Panc1 (cell line): Measurements from ENCODE around the gene PRSS50. TPM values are rescaled to one million over a fixed set of nuclear protein-coding genes. Genes with fewer than 3 reads are reported as not detected.

Source experiments
- ATAC-seq: fragments of 200-7000 bp; cut with Tn5 transposase; 2 replicates; pipeline ENCODE4 v1.9.1; 2020; ENCODE audit warnings: mild to moderate bottlenecking, moderate library complexity
- BruUV-seq: library from RNA; stranded (reverse); fragments of 400-500 nt; replicated peaks from 2 replicates; lab custom pipeline; 2021; lab: Mats Ljungman, UMichigan
- CTCF ChIA-PET: fragments of 300-600 bp; sonication (Branson Sonifier 250); formaldehyde crosslinking; loops from one replicate; lab custom pipeline; 2022; ENCODE audit warnings: antibody characterized with exemption; lab: Charles Lee
- POLR2A ChIA-PET: fragments of 300-600 bp; sonication (Branson Sonifier 250); formaldehyde crosslinking; loops from one replicate; lab custom pipeline; 2022; ENCODE audit warnings: antibody characterized with exemption; lab: Charles Lee
- DNase-seq: peaks from one replicate; pipeline ENCODE4 v3.0.0-alpha.2; 2010; ENCODE audit warnings: low read depth, low spot score
- H3K27ac ChIP-seq: 2 replicates; pipeline ENCODE4 v1.5.1; 2011; ENCODE audit warnings: mild to moderate bottlenecking, low read length, inconsistent platforms
- H3K27me3 ChIP-seq: fragments of 200-500 bp; sonication (Bioruptor generic); 2 replicates; pipeline ENCODE4 v1.6.0; 2014; ENCODE audit warnings: low read length, inconsistent platforms; ENCODE audit not compliant: control insufficient read depth, insufficient read depth
- H3K36me3 ChIP-seq: fragments of 200-500 bp; sonication (Bioruptor generic); 2 replicates; pipeline ENCODE4 v1.5.1; 2014; ENCODE audit warnings: inconsistent platforms, mild to moderate bottlenecking, low read length, moderate library complexity; ENCODE audit not compliant: control insufficient read depth, insufficient read depth
- H3K4me1 ChIP-seq: 2 replicates; pipeline ENCODE4 v1.5.1; 2011; ENCODE audit warnings: inconsistent platforms, mild to moderate bottlenecking, low read length, moderate library complexity; ENCODE audit not compliant: control insufficient read depth, insufficient read depth
- H3K4me3 ChIP-seq, 2 experiments: 2 replicates each; pipeline ENCODE4 v1.5.1; 2011 to 2012; ENCODE audit warnings: low read depth in 2 of 2, low read length in 2 of 2, mild to moderate bottlenecking in 2 of 2, inconsistent platforms in 1 of 2, moderate library complexity in 1 of 2
- H3K9me3 ChIP-seq: fragments of 200-500 bp; sonication (Bioruptor generic); 2 replicates; pipeline ENCODE4 v1.5.1; 2014; ENCODE audit warnings: low read depth, mild to moderate bottlenecking, inconsistent platforms, low read length, moderate library complexity; ENCODE audit not compliant: control insufficient read depth, insufficient read depth
- POLR2AphosphoS5 ChIP-seq: IDR thresholded peaks from 2 replicates; pipeline ENCODE4 v1.6.1; 2012; ENCODE audit warnings: mild to moderate bottlenecking, low read depth, low read length, moderate library complexity
- SIN3A ChIP-seq: IDR thresholded peaks from 2 replicates; pipeline ENCODE4 v1.6.1; 2012; ENCODE audit warnings: low read depth, mild to moderate bottlenecking, low read length, moderate library complexity, borderline replicate concordance; ENCODE audit not compliant: insufficient read depth
- TCF7L2 ChIP-seq: IDR thresholded peaks from 2 replicates; pipeline ENCODE4 v1.6.1; 2011; ENCODE audit warnings: mild to moderate bottlenecking, low read depth, low read length, inconsistent platforms
- in situ Hi-C: cut with HindIII; loops from 2 replicates; pipeline ENCODE4 v1.10.0; 2016; ENCODE audit warnings: low sequenced_read_pairs, low pct_unique_long_range_greater_than_20kb
- intact Hi-C: fragments of 100-400 bp; cut with micrococcal nuclease; formaldehyde crosslinking; loops from one replicate; pipeline ENCODE4 v1.10.0; 2022; ENCODE audit not compliant: unreplicated experiment
- total RNA-seq: library from RNA; stranded (reverse); gene quantifications from one replicate; pipeline ENCODE4 v1.2.1, GENCODE V29; 2021; ENCODE audit not compliant: unreplicated experiment
- TF ChIP-seq, protein P1 (sequence below), 2 experiments: IDR thresholded peaks; 2 replicates each; pipeline ENCODE4 v1.6.1; 2011 to 2012; ENCODE audit warnings: low read depth in 2 of 2, control low read depth in 1 of 2, low read length in 1 of 2, mild to moderate bottlenecking in 1 of 2, moderate library complexity in 1 of 2; ENCODE audit not compliant: insufficient read depth in 1 of 2

The PRSS50 gene
- total RNA-seq, 1 experiment from 2014 or later = 0.13 TPM

DNA sequence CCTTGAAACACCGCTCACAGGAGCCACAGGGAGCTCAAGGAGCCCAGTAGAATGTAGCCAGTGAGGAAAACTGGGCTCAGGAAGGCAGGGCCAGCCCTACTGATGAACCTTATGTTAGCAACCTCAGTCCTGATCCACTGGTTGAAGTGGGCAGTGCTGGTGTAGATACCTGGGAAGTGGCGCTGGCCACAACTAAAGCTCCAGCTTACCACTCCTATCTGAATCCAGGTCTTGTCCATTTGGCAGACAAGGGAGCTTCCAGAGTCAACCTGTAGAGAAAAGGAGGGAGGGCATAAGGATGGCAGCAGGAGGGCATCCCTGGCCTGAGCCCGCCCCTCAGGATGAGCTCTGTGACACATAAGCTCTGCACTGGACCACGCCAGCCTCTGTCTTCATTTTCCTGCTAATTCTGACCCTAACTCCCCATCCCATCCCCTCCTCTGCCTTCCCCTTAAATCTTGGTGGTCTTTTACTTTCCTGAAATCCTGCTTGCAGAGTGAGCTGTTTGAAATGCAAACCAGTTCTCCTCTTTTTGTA lies 2.1 kb upstream of the PRSS50 start:
- H3K4me1 ChIP-seq = no peaks in the 10 kb centered on the region
- no peaks in the 10 kb centered on the region for H3K9me3 ChIP-seq
- TF ChIP-seq, protein P1, sequence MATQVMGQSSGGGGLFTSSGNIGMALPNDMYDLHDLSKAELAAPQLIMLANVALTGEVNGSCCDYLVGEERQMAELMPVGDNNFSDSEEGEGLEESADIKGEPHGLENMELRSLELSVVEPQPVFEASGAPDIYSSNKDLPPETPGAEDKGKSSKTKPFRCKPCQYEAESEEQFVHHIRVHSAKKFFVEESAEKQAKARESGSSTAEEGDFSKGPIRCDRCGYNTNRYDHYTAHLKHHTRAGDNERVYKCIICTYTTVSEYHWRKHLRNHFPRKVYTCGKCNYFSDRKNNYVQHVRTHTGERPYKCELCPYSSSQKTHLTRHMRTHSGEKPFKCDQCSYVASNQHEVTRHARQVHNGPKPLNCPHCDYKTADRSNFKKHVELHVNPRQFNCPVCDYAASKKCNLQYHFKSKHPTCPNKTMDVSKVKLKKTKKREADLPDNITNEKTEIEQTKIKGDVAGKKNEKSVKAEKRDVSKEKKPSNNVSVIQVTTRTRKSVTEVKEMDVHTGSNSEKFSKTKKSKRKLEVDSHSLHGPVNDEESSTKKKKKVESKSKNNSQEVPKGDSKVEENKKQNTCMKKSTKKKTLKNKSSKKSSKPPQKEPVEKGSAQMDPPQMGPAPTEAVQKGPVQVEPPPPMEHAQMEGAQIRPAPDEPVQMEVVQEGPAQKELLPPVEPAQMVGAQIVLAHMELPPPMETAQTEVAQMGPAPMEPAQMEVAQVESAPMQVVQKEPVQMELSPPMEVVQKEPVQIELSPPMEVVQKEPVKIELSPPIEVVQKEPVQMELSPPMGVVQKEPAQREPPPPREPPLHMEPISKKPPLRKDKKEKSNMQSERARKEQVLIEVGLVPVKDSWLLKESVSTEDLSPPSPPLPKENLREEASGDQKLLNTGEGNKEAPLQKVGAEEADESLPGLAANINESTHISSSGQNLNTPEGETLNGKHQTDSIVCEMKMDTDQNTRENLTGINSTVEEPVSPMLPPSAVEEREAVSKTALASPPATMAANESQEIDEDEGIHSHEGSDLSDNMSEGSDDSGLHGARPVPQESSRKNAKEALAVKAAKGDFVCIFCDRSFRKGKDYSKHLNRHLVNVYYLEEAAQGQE (IDR thresholded peaks at IDR 0.05; ENCODE audit: insufficient read depth in 1 of 2, low read depth in 2 of 2, low read length in 1 of 2) = no peak
- TF ChIP-seq SIN3A (no peak), POLR2AphosphoS5 (no peak)
- no TSS peak for BruUV-seq
- no peak overlapping the region for H3K4me3 ChIP-seq
- ChIA-PET CTCF (no interaction called here), POLR2A (no interaction called here)
- DNase-seq = no peak
- ATAC-seq = no peak
- in situ Hi-C loops = no loop called here
- no peaks in the 10 kb centered on the region for H3K27me3 ChIP-seq
- H3K27ac ChIP-seq = no peak overlapping the region
- no peaks in the 10 kb centered on the region for H3K36me3 ChIP-seq
- intact Hi-C loops = no loop called here

DNA sequence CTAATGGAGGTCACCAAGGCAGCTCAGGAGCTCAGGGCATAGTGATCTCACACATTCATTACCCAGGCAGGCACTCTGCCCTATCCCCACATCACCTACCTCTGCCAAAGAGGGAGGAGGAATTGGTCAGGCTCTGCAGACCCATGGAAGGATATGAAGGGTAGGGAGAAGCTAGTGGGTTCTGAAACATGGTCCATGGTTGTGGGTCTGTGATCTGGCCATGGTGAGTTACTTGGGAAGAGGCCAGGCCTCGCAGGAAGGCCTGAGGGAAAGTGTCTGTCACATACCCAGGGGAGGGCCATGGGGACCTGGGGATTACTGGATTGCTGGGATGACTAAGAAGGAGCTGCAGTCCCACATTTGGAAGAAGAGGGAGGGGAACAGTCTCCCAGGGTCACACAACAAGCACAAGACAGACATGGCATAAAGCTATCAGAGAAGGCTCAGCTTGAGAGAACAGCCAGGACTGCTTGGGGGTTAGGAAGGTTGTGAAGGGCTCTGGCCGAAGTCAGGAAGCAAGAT lies 1.4 kb upstream of the PRSS50 start:
- DNase-seq = no peak
- ATAC-seq = no peak
- BruUV-seq = no TSS peak
- CTCF ChIA-PET = no interaction called here
- intact Hi-C loops = no loop called here
- Histone ChIP-seq H3K4me1 (peaks cover 2% of the 10 kb centered on the region; the same call in 1 of the 2 replicates), H3K36me3 (no peaks in the 10 kb centered on the region), H3K4me3 (no peak overlapping the region), H3K9me3 (no peaks in the 10 kb centered on the region), H3K27me3 (no peaks in the 10 kb centered on the region), H3K27ac (no peak overlapping the region)
- POLR2A ChIA-PET = no interaction called here
- in situ Hi-C loops = no loop called here
- TF ChIP-seq, protein P1 (IDR thresholded peaks at IDR 0.05; ENCODE audit: insufficient read depth in 1 of 2, low read depth in 2 of 2, low read length in 1 of 2) = no peak
- no peak for TF ChIP-seq TCF7L2
